HG03342 (cell line): ENCODE results near the gene HPSE2.

Source experiments
- ATAC-seq: cut with Tn5 transposase; IDR thresholded peaks from one replicate; pipeline ENCODE4 v1.9.1; 2021; ENCODE audit warnings: mild to moderate bottlenecking, moderate library complexity; ENCODE audit not compliant: unreplicated experiment

Gene HPSE2

GRCh38 chr10:98720551-98720950, 515.1 kb downstream of the HPSE2 start:
- ATAC-seq = no peak

DNA sequence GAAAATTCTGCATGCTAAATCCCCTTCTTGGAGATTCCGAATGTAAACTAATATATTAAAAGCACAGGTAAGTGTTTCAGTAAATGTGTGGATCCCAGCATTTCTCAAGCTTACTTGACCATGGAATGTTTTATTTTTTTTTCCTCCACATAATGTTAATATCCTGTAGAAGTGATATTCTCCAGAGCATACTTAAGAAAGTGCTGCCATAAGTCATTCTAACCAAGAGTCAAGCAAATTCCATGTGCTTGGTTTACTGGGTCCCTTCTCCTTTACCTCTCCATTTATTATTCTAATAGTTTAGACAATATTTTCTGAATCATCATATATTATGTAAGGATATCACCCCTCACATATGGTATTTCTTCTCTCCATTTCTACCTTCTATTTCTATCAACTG, 522.1 kb downstream of the HPSE2 start:
- no peak for ATAC-seq

GRCh38 chr10:98696516-98696915, 539.1 kb downstream of the HPSE2 start:
- ATAC-seq = no peak

DNA sequence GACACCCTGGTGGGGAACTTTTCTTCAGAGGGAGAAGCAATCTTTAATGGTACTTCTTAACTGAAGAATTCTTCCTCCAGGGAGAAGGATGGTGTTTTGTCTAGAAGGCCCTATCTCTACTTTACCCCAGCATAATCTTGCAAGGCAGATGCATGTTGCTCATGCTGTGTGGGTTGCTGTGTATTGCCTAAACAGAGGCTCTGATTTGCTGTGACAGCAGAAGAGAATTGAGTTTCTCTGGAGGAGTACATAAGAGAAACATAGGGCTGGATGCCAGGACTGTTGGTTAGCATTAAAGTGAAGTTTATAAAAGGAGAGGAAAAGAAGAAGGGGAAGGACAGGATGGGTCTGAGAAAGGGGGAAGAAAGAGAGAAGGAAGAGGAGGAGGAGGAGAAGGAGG, 540.8 kb downstream of the HPSE2 start:
- ATAC-seq = no peak

DNA sequence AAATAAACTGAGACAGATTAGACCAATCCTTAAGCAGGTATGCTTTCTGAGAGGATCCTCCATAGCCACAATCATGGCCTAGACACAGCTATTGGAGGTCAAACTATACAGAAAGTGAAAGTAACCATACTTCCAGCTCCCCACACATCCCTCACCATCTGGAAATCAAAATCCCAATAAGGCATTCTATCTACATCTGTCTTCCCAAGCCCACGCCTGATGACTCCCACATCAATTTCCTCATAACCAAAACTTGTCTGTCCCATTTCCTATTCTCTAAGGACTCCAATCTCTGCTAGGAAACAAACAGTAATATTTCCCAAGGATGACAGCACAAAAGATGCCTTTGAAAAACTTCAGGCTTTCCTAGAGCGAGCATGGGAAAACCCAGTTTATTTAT, 541.6 kb downstream of the HPSE2 start:
- ATAC-seq = no peak

- ATAC-seq = no peak
Measured at GRCh38 chr10:98687685-98688084, 548.0 kb downstream of the HPSE2 start.

GRCh38 chr10:98684019-98684899, 551.4 kb downstream of the HPSE2 start:
- ATAC-seq = no peak

DNA sequence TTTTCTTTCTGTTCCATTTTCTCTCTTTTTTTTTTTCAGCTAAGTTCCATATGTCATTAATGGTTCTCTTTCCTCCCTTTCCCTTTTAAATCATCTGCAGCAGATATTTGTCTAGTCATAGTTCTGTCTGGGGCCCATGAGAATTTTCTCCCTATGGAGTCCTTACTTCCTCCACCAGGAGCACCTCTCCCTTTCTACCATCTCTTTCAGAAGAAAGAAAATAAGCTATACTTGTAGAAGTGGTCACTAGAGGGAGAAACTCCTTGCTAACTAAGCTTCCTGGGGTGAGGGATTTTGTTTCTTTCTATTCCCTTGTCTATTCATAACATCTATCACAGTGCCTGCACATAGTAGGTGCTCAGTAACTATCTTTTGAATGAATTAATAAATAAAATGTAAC, 558.8 kb downstream of the HPSE2 start:
- no peak for ATAC-seq

- ATAC-seq = no peak
Measured at GRCh38 chr10:98675902-98676301, 559.8 kb downstream of the HPSE2 start.

DNA sequence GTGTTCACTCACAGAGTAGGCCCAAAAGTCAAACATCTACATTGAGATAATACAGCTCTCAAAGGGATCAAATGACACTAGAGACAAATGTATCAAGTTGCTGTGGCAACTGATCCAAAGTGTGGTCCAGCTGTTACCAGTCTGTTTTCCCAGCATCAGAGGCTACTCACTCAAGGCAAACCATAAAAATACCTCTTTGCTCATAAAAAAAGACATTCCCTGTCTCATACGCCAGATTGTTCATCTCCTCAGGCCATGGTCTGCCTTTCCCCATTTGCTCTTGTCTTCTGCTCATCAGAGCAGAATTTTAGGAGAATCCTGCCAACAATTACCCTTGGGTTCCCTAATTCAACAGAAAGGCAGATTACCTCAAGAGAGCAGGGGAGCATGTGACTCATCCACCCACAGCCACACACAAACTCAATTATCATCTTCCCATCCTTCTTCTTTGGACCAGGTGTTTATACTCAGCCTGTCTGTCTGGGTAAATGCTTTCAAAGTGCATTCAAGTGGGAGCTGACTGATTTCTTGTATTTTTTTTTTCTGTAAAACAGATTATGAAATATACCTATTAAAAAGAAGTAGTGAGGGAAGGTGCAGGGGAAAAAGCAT, 562.4 kb downstream of the HPSE2 start:
- ATAC-seq = no peak

DNA sequence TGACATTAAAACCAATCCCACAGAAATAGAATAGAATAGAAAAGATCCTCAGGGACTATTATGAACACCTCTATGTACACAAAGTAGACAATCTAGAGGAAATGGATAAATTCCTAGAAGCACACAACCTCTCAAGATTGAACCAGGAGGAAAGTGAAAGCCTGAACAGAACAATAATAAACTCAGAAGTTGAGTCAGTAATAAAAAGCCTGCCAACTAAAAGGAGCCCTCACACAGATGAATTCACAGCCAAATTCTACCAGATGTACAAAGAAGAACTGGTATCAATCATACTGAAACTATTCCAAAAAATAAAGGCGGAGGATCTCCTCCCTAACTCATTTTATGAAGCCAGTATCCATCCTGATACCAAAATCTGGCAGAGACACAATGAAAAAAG, 568.6 kb downstream of the HPSE2 start:
- no peak for ATAC-seq

DNA sequence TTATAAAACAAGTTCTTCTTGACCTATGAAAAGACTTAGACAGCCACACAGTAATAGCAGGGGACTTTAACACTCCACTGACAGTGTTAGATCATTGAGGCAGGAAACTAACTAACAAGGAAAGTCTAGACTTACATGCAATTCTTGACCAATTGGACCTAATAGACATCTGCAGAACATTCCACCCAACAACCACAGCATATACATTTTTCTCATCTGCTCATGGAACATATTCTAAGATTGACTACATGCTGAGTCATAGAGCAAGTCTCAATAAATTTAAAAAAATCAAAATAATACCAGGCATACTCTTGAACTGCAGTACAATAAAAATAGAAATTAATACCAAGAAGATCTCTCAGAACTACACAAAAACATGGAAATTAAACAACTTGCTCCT, 569.4 kb downstream of the HPSE2 start:
- no peak for ATAC-seq

DNA sequence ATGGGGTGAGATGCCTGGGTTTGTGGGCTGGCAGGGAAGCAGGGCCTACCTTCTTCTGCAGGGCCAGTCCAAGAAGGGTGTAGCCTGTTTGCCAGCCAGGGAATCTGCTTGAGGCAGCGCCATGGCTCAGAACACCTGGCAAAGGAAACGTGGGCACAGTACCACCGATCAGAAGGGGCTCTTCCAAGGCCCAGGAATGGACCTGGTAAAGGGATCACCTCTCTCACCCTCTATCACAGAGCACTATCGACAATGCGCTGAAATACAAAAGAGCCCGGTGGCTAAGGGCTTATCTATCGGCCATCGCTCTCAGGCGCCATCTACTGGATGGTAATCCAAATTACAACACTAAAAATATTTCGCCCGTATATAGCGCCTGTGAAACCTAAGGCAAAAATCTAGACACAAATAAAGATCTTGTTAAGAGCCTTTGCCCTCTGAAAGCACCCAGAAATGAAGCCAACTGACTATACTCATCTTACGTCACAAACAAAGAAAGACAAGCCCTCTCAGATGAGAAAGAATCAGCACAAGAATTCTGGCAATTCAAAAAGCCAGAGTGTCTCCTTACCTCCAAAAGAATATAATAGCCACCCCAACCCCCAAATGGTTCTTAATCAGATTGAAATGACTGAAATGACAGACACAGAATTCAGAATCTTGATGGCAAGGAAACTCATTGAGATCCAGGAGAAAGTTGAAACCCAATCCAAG, 571.2 kb downstream of the HPSE2 start:
- ATAC-seq = peak; percentile 85

GRCh38 chr10:98659951-98660350, 575.7 kb downstream of the HPSE2 start:
- ATAC-seq = no peak

DNA sequence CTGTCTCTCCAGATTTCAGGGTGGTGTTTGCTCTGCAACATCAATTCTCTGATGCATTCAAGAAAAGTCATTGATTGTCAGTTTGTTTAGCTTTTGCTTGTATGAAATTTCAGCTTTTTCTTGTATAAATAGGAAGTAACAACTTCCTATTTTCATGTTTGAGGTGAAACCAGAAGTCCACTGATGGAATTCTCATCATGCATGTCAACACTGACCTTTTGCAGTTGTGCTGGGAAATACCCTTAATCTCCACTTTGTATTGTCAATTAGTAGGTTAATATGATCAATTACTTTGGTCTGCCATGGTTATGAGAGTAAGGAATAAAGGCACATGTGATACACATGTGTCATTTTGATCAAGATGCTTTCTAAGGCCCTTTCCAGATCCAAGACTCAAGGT, 580.2 kb downstream of the HPSE2 start:
- ATAC-seq = no peak

- no peak for ATAC-seq
Measured at GRCh38 chr10:98649170-98649569, 586.5 kb downstream of the HPSE2 start.

DNA sequence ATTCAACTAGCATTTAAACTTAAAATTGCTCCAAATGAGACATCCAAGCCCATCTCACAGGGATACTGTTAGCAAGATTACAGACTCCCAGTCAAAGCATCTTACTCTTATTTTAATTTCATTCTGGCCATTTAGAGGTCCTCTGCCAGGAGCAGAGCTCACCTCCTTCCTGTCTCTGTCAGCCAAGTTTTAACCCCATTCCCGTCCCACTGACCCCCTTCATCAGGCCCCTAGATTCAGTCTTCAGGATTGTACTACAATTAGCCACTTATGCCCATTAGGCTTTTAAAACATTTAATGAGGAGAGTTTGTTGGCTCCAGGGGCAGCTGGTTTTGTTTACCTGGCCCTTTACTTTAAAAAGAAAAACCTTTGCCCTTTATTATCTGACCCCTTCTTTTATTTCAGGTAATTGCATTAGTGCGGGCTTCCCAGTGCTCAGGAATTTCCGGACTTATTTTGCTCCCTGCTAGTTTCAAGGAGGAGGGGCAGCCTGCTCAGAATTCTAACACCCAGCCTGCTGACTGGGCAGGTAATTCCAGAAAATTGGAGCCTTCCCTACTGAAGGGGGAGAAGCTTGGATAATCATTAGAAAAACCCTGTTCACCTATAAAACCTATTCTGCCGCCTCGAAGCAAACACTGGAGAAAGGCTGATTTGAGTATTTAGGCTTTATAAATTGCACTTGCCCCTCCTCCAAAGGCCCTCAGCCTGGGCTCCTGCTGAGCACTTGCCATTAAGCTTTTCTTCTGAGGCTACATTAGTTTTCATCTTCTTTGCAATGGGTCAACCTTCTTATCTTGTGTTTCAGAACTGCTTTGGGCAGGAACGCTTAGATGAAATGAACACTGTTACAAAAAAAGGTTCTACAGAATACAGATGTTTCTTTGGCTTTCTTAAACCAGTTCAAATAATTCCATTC, 588.4 kb downstream of the HPSE2 start:
- ATAC-seq = no peak

DNA sequence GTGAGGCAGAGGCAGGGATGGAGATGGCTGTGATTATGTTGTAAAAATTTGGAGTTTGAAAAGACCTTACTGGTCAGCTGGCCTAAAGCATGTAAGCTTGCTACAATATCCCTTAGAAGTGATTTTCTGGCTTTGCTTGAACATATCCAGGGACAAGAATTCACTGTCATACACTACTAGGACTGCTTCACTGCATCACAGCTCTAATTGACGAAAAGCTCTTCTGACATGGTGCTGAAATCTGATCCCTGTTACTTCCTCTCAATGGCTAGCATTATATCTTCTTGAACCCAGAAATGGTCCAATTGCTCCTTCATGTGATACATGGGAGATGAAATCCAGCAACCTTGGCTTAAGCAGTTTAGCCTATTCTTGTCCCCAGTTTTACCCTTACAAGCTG, 591.2 kb downstream of the HPSE2 start:
- no peak for ATAC-seq

DNA sequence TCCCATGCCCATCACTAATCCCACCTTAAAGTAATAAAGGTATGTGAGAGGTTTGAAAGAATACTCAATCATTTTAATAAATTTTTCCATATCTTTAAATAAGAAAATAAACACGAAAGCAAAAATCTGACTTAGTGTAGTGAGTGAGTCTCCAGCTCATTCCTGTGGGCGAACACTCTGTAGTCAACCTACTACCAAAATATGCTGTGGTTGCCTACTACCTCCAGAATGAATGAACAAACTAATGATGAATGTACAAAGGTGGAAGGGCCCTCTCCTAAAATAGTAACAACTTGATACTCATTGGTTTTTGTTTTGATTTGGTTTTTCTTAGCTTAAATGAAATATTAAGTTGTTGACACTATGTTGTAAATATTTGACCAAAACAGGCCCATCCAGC, 593.4 kb downstream of the HPSE2 start:
- ATAC-seq = no peak

DNA sequence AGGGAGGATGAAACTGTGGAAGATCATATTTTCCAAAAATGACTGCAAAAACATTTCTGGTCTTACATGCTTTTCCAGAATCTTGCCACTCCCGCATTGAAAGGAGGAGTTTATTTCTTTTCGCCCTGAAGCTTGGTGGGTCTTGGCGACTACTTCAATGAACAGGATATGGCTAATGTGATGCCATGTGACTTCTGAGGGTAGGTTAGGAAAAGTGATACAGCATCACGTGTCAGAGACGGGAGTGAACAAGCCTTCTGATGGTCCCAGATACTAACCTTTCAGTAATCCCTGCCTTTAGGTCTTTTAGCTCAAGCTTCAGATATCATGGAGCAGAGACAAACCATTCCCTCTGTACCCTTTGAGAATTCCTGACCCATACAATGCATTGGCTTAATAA, 596.7 kb downstream of the HPSE2 start:
- no peak for ATAC-seq

DNA sequence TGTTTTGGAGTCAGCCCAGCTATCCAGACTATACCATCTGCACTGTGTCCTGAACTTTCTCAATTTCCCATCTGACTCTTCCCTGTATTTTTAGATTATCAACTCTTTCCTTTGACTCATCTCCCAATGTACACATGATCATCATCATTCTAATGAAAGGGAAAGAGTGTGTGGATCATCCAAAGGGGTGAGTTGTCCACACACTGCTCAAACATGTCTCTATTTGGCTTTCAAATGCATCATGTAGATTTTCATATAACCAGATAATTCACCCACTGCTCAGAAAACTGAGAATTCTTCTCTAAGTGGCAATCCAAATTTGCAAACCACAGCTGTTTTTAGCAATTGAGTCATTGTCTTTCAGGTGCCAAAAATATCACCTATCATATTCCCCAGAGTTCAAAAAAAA, 598.7 kb downstream of the HPSE2 start:
- no peak for ATAC-seq
